Mucosa of descending colon (tissue), 3 donors: ENCODE data around the gene SERPIND1. TPM values are rescaled to one million over a fixed set of nuclear protein-coding genes. Genes with fewer than 3 reads are reported as not detected.

Source experiments
- ATAC-seq: fragments of 200-7000 bp; cut with Tn5 transposase; one replicate; pipeline ENCODE4 v1.9.1; 2020; ENCODE audit warnings: mild to moderate bottlenecking, moderate library complexity
- DNase-seq, 3 donors: peaks; one replicate each; pipeline ENCODE4 v3.0.0-alpha.2; 2020
- H3K36me3 ChIP-seq: fragments of 200-600 bp; one replicate; pipeline ENCODE4 v1.8.0; 2021; ENCODE audit warnings: low read depth, mild to moderate bottlenecking
- H3K4me1 ChIP-seq: fragments of 200-600 bp; one replicate; pipeline ENCODE4 v1.8.0; 2021; ENCODE audit warnings: low read depth, mild to moderate bottlenecking
- H3K4me3 ChIP-seq: fragments of 200-600 bp; one replicate; pipeline ENCODE4 v1.8.0; 2021; ENCODE audit warnings: mild to moderate bottlenecking
- H3K9me3 ChIP-seq: fragments of 200-600 bp; one replicate; pipeline ENCODE4 v1.8.0; 2021; ENCODE audit warnings: mild to moderate bottlenecking
- intact Hi-C, 2 donors: fragments of 100-400 bp; cut with DNase I in 1 of 2; cut with micrococcal nuclease in 1 of 2; formaldehyde crosslinking; loops; one replicate each; pipeline versions ENCODE4 v1.11.0 to v1.11.1; 2022; cut with DNase I, micrococcal nuclease
- total RNA-seq, 3 donors: library from RNA; stranded (reverse); fragmentation: NEBNext Ultra II Directional in 2 of 3; extraction: Animal tissue kit (Norgen Biotek cat#: 25700) in 2 of 3; gene quantifications; one replicate each; pipeline versions ENCODE4 v1.2.1 to v1.2.4, GENCODE V29; 2021 to 2023
- TF ChIP-seq, protein P1 (sequence below): fragments of 200-600 bp; IDR thresholded peaks from one replicate; pipeline ENCODE4 v1.8.0; 2022; ENCODE audit warnings: antibody characterized with exemption, mild to moderate bottlenecking
- donor health status: DM: no; HTN: no; CAD: no; lungs with moderate emphysema.
- donor health status: DM: no; HTN: no; CAD: no.
- donor health status: DM: no; HTN: yes; CAD: no.

SERPIND1 gene
- total RNA-seq, 3 donors from 2014 or later = not detected

DNA sequence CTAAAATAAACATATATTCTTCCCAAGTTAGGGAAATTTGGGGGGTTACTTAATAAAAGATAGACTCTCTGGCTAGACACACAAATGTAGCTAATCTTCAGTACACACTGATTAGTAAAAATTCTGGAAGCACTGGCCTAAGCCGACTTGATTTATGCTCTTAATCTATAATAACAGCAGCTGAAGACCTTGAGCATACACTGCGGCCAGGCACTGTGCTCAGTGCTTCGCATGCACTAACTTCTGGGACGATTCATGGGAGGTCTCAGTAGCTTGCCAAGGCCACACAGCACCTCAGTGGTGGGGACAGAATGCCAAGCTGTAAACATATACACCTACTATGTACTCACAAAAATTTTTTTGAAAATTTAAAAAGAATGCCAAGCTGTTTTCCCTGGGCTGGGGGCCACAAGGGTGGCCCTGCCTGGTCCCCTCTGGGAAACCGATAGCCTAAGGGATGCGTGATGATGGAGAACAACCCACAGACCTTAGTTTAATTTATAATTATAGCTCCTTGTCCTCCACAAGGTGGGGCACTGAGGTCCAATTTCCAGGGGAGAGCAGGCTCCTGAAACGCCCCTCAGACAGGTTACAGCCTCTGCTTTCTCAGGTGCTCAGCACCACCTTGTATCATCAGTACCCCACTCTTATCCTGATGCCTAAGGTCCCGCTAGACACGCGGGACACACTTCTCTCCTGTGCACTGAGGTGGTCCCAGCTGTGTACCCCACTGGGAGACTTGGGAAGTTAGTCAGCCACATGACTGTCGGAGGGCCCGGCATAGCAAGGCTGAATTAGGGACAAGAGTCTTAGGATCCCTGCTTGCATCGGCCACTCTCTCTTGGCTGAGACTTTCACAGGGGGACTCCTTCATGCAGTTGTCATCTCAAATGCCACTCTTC, 20.1 kb downstream of the SERPIND1 start:
- intact Hi-C loops = no loop called here
- DNase-seq = no peak
- no peak for ATAC-seq
- H3K4me3 ChIP-seq = no peak overlapping the region
- peaks cover 4% of the 10 kb centered on the region for H3K36me3 ChIP-seq
- TF ChIP-seq, protein P1, sequence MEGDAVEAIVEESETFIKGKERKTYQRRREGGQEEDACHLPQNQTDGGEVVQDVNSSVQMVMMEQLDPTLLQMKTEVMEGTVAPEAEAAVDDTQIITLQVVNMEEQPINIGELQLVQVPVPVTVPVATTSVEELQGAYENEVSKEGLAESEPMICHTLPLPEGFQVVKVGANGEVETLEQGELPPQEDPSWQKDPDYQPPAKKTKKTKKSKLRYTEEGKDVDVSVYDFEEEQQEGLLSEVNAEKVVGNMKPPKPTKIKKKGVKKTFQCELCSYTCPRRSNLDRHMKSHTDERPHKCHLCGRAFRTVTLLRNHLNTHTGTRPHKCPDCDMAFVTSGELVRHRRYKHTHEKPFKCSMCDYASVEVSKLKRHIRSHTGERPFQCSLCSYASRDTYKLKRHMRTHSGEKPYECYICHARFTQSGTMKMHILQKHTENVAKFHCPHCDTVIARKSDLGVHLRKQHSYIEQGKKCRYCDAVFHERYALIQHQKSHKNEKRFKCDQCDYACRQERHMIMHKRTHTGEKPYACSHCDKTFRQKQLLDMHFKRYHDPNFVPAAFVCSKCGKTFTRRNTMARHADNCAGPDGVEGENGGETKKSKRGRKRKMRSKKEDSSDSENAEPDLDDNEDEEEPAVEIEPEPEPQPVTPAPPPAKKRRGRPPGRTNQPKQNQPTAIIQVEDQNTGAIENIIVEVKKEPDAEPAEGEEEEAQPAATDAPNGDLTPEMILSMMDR = no peak
- H3K9me3 ChIP-seq = no peaks in the 10 kb centered on the region
- H3K4me1 ChIP-seq = no peaks in the 10 kb centered on the region

DNA sequence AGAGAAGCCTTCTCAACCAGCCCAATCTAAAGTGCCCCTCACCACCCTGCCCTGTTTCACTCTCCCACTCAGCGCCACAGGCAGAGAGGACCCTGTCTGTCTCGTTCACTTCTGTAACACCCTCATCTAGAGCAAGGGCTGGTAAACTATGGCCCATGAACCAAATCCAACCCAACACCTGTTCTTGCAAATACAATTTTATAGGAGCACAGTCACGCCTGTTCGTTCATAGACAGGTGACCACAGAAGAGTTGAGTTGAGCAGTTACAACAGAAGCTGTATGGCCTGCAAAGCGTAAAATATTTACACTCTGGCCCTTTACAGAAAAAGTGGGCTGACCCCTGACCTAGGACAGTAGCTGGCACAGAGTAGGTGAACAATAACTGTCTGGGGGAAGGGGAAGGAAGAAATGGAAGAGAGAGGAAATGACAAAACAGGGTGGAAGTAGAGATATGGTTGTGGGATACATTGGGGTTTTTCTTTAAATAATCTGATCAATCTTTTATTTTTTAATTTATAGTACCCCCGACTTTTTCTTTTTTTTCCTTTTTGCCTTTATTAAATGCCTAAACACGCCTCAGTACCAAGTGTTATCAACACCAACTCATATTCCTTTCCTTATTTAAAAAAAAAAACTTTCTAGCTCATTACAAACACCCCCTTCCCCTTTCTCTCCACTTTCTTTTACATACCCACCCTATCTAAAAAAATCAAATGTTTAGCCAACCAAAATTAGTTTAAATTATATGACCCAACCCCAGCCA, 20.9 kb downstream of the SERPIND1 start:
- TF ChIP-seq, protein P1 = no peak
- Histone ChIP-seq H3K36me3 (peaks cover 5% of the 10 kb centered on the region), H3K4me3 (no peak overlapping the region), H3K9me3 (no peaks in the 10 kb centered on the region), H3K4me1 (no peaks in the 10 kb centered on the region)
- no peak for ATAC-seq
- intact Hi-C loops = no loop called here
- no peak for DNase-seq

DNA sequence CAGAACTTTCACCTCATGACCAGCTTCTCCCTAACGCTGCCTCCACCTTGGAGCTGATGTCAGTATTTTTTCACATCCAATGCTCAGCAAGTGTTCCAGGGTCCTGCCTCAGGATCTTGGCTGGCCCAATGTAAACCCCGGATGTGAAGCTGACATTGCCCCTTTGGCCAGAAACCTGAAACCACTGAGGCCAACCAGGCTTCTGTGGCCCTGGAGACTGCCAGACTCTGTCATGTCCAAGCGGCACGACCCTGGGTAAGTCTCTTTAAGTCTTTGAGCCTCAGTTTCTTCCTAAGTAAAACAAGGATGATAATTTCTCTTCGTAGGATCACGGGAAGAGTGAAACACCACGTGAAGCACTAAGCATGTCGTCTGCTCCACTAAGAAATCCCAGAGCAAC, 22.8 kb downstream of the SERPIND1 start:
- no peaks in the 10 kb centered on the region for H3K9me3 ChIP-seq
- no peak for ATAC-seq
- no peaks in the 10 kb centered on the region for H3K4me1 ChIP-seq
- no peak for DNase-seq
- H3K36me3 ChIP-seq = peaks cover 5% of the 10 kb centered on the region
- TF ChIP-seq, protein P1 = no peak
- intact Hi-C loops = no loop called here
- no peak overlapping the region for H3K4me3 ChIP-seq

DNA sequence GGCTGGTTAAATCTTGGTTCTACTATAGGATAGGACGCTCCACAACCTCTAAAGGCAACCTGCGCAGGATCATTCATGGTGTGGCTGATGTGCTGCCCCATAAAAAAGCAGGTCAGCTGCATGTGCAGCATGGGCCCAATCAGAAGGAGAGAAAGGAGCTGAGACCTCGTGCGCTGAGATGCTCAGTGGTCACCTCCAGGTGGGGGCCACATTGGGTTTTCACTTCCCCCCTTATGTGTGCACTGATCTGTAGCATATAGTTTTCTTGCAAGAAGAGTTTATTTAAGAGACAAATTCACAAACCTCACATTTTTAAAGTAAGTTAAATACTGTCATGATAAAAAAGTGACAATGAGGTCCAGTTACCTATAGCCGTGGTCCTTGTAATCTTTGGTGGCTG, 24.3 kb downstream of the SERPIND1 start:
- DNase-seq (no peak), ATAC-seq (no peak)
- Histone ChIP-seq H3K4me1 (no peaks in the 10 kb centered on the region), H3K4me3 (no peak overlapping the region), H3K36me3 (peaks cover 10% of the 10 kb centered on the region), H3K9me3 (no peaks in the 10 kb centered on the region)
- intact Hi-C loops = no loop called here
- TF ChIP-seq, protein P1 = no peak

DNA sequence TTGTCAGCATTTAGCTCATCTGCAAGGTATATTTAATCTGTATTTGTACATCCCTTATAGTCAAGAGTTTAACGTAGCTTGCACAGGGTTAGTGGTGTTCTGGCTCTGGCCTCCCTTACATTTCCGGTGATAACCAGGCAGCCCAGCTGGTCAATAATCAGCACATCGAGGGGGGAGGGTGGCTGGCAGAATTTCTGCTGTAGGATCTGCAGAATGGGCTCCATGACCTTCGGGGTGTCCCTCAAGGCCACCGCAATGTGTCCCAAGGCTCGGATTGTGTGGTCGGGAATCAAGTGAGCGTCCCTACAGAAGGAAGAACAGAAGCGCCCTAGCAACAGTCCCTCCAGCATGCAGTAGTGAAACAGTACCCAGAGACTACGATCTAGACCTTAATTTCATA, 25.1 kb downstream of the SERPIND1 start:
- TF ChIP-seq, protein P1 = no peak
- intact Hi-C loops = no loop called here
- H3K4me1 ChIP-seq = no peaks in the 10 kb centered on the region
- DNase-seq (no peak), ATAC-seq (no peak)
- peaks cover 18% of the 10 kb centered on the region for H3K36me3 ChIP-seq
- H3K9me3 ChIP-seq = no peaks in the 10 kb centered on the region
- H3K4me3 ChIP-seq = no peak overlapping the region
